Ammon's horn (tissue), 1 donor: Measurements from ENCODE around the gene FXYD1.
A peak's percentile ranks its signal among the peaks of the same experiment; 100 is the strongest.
"Not testable (repeated sequence)": the region's sequence is repeated elsewhere in the genome, so short reads cannot be mapped to it uniquely, and the experiment has no call there.

Source experiments
- DNase-seq: peaks from one replicate; pipeline ENCODE4 v3.0.0-alpha.2; 2016; ENCODE audit warnings: low spot score

FXYD1 gene

GRCh38 chr19:35138305-35138892 is at the start of gene FXYD1:
Gene FXYD1, plus strand, starts transcription at chr19:35138824. Its CDS starts 1,256 bp downstream, at chr19:35140080.
- no peak for DNase-seq

GRCh38 chr19:35089554-35089953 is 49.1 kb upstream of the FXYD1 start:
- DNase-seq: no peak

DNA sequence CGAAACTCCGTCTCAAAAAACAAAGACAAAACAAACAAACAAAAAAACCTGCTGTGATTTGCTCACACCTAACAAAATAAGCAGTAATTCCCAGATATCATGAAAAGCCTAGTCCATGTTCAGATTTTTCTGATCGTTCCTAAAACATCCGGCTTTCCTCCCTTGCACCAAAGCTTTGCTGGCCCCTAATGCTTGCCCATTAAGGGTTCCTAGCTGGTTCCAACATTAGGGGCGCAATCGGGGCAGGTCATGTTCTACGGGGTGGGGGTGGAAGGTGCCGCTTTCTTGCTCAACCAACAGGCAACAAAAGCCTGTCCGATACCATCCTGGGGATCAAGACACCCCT is 48.5 kb upstream of the FXYD1 start:
- no peak for DNase-seq

- DNase-seq: peak; percentile 71
Measured at GRCh38 chr19:35090506-35091214, 48.0 kb upstream of the FXYD1 start.

- DNase-seq: no peak
Measured at GRCh38 chr19:35093430-35093829, 45.2 kb upstream of the FXYD1 start.

DNA sequence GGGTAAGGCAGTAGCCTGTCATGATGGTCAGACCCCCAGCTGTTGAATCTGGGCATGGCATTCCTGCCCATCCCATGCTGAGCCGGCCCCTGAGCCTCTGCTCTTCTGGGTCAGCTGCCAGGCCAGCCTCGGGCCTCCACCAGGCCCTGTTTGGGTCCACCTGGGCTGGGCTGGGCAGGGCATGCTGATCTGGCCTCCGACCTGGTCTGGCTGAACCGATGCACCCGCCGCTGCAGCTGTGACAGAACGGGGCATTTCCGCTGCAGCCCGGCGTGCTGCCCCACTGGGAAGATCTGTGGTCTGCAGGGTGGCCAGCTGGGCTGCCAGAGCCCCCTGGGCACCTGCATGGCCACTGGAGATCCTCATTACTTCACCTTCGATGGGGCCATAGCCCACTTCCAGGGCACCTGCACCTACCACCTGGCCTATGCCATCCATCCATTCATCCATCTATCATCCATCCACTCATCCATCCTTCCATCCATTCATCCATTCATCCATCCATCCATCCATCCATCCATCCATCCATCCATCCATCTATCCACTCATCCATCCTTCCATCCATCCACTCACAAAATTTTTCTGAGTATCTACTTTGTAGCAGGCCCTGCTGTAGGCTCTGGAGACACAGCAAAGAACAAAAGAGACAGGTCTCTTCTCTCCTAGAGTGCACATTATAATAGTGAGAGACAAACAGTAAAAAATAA is 44.5 kb upstream of the FXYD1 start:
- DNase-seq: no peak

- no peak for DNase-seq
Measured at GRCh38 chr19:35094656-35095055, 44.0 kb upstream of the FXYD1 start.

GRCh38 chr19:35095667-35096368 is 42.8 kb upstream of the FXYD1 start:
- no peak for DNase-seq

GRCh38 chr19:35098413-35099049 is 40.1 kb upstream of the FXYD1 start:
- no peak for DNase-seq

GRCh38 chr19:35099155-35099896 is 39.3 kb upstream of the FXYD1 start:
- DNase-seq: no peak

- no peak for DNase-seq
Measured at GRCh38 chr19:35099897-35100275, 38.7 kb upstream of the FXYD1 start.

DNA sequence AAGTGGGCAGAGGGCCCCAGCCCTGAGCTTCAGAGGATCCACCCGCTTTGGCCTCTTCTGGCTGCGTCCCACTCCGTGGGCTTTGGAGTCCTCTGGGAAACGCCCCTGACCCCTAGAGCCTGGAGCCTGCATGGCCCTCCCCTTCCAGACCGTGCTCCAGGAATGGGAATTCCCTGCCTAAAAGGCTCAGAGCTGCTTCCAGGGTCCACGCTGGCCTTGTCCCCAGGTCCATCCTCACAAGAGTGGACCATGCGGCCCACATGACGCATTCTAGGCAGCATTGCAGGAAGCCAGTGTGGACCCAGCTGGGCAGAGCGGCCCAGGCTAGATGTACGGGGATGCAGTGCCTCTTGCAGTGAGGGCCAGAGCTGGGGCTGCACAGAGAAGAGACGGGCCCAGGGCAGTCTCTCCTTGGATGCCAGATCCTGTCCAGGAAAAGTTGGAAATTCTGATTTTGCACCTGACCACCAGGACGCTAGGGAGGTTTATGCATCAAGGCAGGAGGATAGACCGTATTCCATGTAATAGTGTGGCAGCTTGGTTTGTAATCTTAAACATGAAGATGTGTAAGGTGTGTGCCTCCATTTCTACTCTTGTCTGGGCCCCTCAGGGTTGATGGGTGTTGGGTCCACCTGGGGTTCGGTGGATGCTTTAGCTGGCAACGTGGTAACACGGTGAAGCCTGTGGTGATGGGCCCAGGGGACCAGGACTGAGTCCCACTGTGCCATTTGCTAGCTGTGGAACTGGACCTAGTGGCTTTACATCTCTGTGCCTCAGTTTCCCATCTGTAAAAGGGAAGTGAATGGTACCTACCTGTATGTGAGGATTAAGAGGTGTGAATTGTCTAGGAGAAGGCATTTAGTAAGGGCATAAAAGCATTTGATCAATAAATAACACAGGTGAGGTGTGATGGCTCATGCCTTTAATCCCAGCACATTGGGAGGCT is 37.8 kb upstream of the FXYD1 start:
- DNase-seq: no peak

GRCh38 chr19:35101949-35102348 is 36.7 kb upstream of the FXYD1 start:
- DNase-seq: not testable (repeated sequence)

GRCh38 chr19:35103614-35104013 is 35.0 kb upstream of the FXYD1 start:
- DNase-seq: not testable (repeated sequence)

- DNase-seq: no peak
Measured at GRCh38 chr19:35104361-35104760, 34.3 kb upstream of the FXYD1 start.

DNA sequence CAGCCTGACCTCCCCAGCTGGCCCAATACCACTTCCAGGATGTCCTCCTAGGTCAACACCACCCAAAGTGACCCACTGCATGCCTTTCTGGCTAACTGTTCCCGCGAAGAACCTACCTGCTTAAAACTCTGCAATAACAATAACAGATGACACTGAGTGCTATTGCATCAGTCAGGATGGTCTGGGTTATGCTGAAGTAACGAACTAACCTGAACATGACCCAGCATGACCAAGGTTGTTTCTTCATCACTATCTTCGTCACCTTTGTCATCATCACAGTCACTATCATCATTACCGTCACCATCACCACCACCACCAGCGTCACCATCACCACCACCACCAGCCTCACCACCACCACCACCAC is 33.6 kb upstream of the FXYD1 start:
- DNase-seq: no peak

DNA sequence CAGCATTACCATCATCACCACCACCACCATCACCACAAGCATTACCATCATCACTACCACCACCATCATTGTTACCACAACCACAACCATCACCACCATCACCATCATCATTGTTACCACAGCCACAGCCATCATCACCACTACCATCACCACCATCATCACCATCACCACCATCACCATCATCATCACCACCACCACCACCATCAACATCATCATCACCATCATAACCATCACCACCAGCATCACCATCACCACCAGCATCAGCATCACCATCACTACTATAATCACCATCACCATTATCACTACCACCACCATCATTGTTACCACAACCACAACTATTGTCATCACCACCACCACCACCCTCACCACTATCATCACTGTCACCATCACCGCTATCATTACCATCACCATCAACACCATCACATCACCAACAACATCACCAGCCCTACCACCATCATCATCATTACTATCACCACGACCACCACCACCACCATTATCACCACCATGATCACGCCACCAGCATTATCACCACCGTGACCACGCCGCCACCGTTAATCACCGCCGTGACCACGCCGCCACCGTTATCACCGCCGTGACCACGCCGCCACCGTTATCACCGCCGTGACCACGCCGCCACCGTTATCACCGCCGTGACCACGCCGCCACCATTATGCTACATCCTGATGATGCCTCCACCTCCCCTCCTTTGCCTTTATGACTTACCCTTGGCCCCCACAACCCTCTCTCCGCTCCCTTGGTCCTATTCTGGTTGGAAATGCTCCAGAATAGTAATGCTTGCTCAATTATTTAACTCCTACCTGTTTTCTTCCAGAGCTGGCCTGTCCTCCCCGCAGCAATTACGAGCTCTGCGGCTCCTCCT is 33.0 kb upstream of the FXYD1 start:
- DNase-seq: no peak

GRCh38 chr19:35106291-35106583 is 32.4 kb upstream of the FXYD1 start:
- peak; percentile 93 for DNase-seq

DNA sequence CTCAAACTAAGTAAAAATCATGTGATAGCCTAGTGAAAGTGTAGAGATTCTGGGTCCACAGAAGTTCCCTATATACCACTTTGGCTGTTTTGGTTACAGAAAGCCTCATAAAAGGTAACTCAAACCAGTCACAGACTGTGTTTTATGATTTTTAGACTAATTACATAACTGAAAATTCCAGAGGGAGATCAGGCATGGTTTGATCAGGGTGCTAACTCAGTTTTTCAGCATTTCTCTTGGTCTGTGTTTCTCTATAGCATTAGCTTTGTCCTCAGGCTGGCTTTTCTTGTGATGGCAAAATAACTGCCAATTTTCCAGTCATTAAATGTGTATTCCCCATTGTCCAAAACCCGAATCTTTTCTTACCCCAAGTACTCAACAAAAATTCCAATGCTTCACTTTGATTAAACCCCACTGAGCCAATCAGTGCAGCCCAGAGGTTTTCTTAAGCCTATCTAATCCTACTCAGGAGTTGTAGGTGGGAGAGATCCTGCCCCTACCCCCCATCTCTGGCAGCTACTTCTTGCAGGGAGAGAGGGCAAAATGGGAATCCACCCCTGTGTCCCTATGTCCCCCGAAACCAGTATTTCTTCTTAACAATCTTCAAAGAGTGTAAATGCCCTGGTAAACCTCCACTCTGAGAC is 31.6 kb upstream of the FXYD1 start:
- no peak for DNase-seq
